ENCODE results near the gene MEGF9.
"Not testable (repeated sequence)": the region's sequence is repeated elsewhere in the genome, so short reads cannot be mapped to it uniquely, and the experiment has no call there.

The MEGF9 gene

GRCh38 chr9:120559546-120559945 lies 154.7 kb downstream of the MEGF9 start:
- H3K4me1 ChIP-seq (ENCODE audit: control insufficient read depth, insufficient read depth, low read length, unreplicated experiment), result no peaks in the 10 kb centered on the region
- H3K36me3 ChIP-seq (ENCODE audit: insufficient read depth, low read length), result 0 out of 2 replicates have a peak, but pooled peaks cover 4% of the 10 kb centered on the region
- H3K27ac ChIP-seq (ENCODE audit: low read depth, low read length), result no peak overlapping the region
- peaks cover 7% of the 10 kb centered on the region for H3K79me2 ChIP-seq (ENCODE audit: control insufficient read depth, insufficient read depth, low read length, unreplicated experiment)
- no peak overlapping the region for H2AFZ ChIP-seq (ENCODE audit: low read length, unreplicated experiment)
- H3K27me3 ChIP-seq (ENCODE audit: insufficient read depth, low read length), result no peaks in the 10 kb centered on the region
- H3K4me3 ChIP-seq (ENCODE audit: low read depth, low read length), result no peak overlapping the region

DNA sequence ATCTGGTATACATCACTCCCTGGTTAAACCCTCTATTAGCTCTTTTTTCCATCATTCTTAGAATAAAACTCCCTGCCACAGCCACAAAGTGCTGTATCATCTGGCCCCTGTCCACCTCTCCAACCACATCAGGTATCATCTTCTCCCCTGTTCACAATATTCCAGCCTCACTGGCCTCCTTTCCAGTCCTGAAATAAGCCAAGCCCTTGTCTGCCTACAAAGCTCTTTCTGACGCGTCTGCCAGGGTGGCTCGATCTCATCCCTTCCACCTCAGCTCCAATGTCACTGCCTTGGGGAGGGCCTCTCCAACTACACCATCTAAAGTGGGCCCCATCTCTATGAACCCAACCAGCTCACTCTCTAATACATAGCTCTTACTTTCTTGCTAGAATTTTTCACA lies 155.8 kb downstream of the MEGF9 start:
- Histone ChIP-seq H3K36me3 (ENCODE audit: insufficient read depth, low read length) (0 out of 2 replicates have a peak, but pooled peaks cover 3% of the 10 kb centered on the region), H3K79me2 (ENCODE audit: control insufficient read depth, insufficient read depth, low read length, unreplicated experiment) (peaks cover 2% of the 10 kb centered on the region), H3K27ac (ENCODE audit: low read depth, low read length) (no peak overlapping the region)

GRCh38 chr9:120557205-120557604 lies 157.1 kb downstream of the MEGF9 start:
- H3K27me3 ChIP-seq (ENCODE audit: insufficient read depth, low read length), result no peaks in the 10 kb centered on the region
- H3K79me2 ChIP-seq (ENCODE audit: control insufficient read depth, insufficient read depth, low read length, unreplicated experiment), result no peaks in the 10 kb centered on the region
- no peak overlapping the region for H3K4me3 ChIP-seq (ENCODE audit: low read depth, low read length)
- H3K4me1 ChIP-seq (ENCODE audit: control insufficient read depth, insufficient read depth, low read length, unreplicated experiment), result no peaks in the 10 kb centered on the region
- H3K27ac ChIP-seq (ENCODE audit: low read depth, low read length), result no peak overlapping the region
- H2AFZ ChIP-seq (ENCODE audit: low read length, unreplicated experiment), result no peak overlapping the region
- H3K36me3 ChIP-seq (ENCODE audit: insufficient read depth, low read length), result no peaks in the 10 kb centered on the region

More for the DNA sequence above, 155.8 kb downstream of the MEGF9 start:
- H3K4me3 ChIP-seq (ENCODE audit: low read depth, low read length), result no peak overlapping the region
- H3K4me1 ChIP-seq (ENCODE audit: control insufficient read depth, insufficient read depth, low read length, unreplicated experiment), result no peaks in the 10 kb centered on the region
- H3K27me3 ChIP-seq (ENCODE audit: insufficient read depth, low read length), result no peaks in the 10 kb centered on the region
- H2AFZ ChIP-seq (ENCODE audit: low read length, unreplicated experiment), result no peak overlapping the region

DNA sequence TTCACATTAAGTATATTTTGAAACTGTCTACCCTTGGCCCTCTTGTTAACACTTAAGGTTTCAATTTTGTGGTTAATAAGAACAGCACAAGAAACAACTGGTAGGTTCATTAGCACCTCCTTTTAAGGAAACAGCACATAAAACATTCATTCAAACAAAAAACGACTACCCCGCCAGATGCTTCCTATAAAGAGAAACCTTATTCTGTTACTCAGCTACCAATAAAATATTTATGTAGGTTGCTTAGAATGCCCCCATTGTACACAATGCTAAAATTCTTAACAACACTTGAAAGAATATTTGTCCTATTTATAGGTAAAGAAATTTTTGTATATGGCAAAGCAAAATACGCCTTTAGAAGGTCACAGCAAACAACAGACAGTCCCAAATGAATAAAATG lies 157.5 kb downstream of the MEGF9 start:
- Histone ChIP-seq H2AFZ (ENCODE audit: low read length, unreplicated experiment) (no peak overlapping the region), H3K36me3 (ENCODE audit: insufficient read depth, low read length) (no peaks in the 10 kb centered on the region), H3K4me1 (ENCODE audit: control insufficient read depth, insufficient read depth, low read length, unreplicated experiment) (no peaks in the 10 kb centered on the region), H3K4me3 (ENCODE audit: low read depth, low read length) (no peak overlapping the region), H3K27ac (ENCODE audit: low read depth, low read length) (no peak overlapping the region), H3K27me3 (ENCODE audit: insufficient read depth, low read length) (no peaks in the 10 kb centered on the region), H3K79me2 (ENCODE audit: control insufficient read depth, insufficient read depth, low read length, unreplicated experiment) (no peaks in the 10 kb centered on the region)

DNA sequence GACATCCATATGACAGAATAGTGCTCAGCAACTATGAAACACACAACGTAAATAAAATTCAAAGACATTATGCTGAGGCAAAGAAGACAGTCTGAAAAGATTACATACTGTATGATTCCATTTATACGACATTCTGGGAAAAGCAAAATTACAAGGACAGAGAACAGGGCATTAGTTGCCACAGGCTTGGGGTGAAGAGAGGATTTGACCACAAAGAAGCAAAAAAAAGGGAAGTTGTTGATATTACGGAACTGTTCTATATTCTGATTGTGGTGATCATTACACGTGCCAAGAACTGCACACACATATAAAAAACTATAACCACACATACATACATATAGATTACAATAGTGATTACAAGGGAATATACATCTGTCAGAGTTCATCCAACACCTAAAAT lies 158.4 kb downstream of the MEGF9 start:
- no peak overlapping the region for H3K4me3 ChIP-seq (ENCODE audit: low read depth, low read length)
- H3K4me1 ChIP-seq (ENCODE audit: control insufficient read depth, insufficient read depth, low read length, unreplicated experiment), result no peaks in the 10 kb centered on the region
- peaks cover 6% of the 10 kb centered on the region; the same call in 1 of the 2 replicates for H3K36me3 ChIP-seq (ENCODE audit: insufficient read depth, low read length)
- no peak overlapping the region for H3K27ac ChIP-seq (ENCODE audit: low read depth, low read length)
- H2AFZ ChIP-seq (ENCODE audit: low read length, unreplicated experiment), result no peak overlapping the region
- no peaks in the 10 kb centered on the region for H3K27me3 ChIP-seq (ENCODE audit: insufficient read depth, low read length)
- no peaks in the 10 kb centered on the region for H3K79me2 ChIP-seq (ENCODE audit: control insufficient read depth, insufficient read depth, low read length, unreplicated experiment)

DNA sequence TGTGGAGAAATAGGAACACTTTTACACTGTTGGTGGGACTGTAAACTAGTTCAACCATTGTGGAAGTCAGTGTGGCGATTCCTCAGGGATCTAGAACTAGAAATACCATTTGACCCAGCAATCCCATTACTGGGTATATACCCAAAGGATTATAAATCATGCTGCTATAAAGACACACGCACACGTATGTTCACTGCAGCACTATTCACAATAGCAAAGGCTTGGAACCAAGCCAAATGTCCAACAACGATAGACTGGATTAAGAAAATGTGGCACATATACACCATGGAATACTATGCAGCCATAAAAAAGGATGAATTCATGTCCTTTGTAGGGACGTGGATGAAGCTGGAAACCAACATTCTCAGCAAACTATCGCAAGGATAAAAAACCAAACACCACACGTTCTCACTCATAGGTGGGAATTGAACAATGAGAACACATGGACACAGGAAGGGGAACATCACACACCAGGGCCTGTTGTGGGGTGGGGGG lies 162.0 kb downstream of the MEGF9 start:
- H3K36me3 ChIP-seq (ENCODE audit: insufficient read depth, low read length), result peaks cover 16% of the 10 kb centered on the region
- not testable (repeated sequence) for H3K27ac ChIP-seq (ENCODE audit: low read depth, low read length); H3K79me2 ChIP-seq (ENCODE audit: control insufficient read depth, insufficient read depth, low read length, unreplicated experiment)

More for the DNA sequence above, 162.0 kb downstream of the MEGF9 start:
- not testable (repeated sequence) for H3K4me1 ChIP-seq (ENCODE audit: control insufficient read depth, insufficient read depth, low read length, unreplicated experiment); H3K27me3 ChIP-seq (ENCODE audit: insufficient read depth, low read length); H3K4me3 ChIP-seq (ENCODE audit: low read depth, low read length); H2AFZ ChIP-seq (ENCODE audit: low read length, unreplicated experiment)

Measured in ACC112 (cell line).